K562 (cell line): ENCODE measurements around the gene SMG6.

ENCODE experiments used
- ARHGAP35 ChIP-seq: fragments of 450-650 bp; IDR thresholded peaks from 2 replicates; pipeline ENCODE4 v1.6.1; 2018; ENCODE audit not compliant: partially characterized antibody
- CGGBP1 ChIP-seq: fragments of 250-450 bp; sonication (Bioruptor Pico); IDR thresholded peaks from 2 replicates; pipeline ENCODE4 v1.9.0; 2021; ENCODE audit warnings: mild to moderate bottlenecking
- CTCF ChIP-seq, 3 experiments: IDR thresholded peaks in 2 of 3; conservative IDR thresholded peaks in 1 of 3; 2 replicates each; pipeline ENCODE4 v1.5.1; 2011 to 2012; ENCODE audit warnings: low read length in 3 of 3, mild to moderate bottlenecking in 3 of 3, control low read depth in 2 of 3, improper control_type of control experiment in 1 of 3, inconsistent platforms in 1 of 3, low read depth in 1 of 3, mixed read lengths in 1 of 3, moderate library complexity in 1 of 3; ENCODE audit not compliant: insufficient read depth in 2 of 3
- EWSR1 ChIP-seq: fragments of 450-650 bp; IDR thresholded peaks from 2 replicates; pipeline ENCODE4 v1.6.1; 2018; ENCODE audit warnings: borderline replicate concordance, mild to moderate bottlenecking, low read depth, moderate library complexity; ENCODE audit not compliant: partially characterized antibody
- ID3 ChIP-seq, 2 experiments: fragments of 250-450 bp in 1 of 2; fragments of 450-650 bp in 1 of 2; sonication (Bioruptor Pico) in 1 of 2; IDR thresholded peaks; 2 replicates each; pipeline versions ENCODE4 v1.6.1 to v1.8.0; 2016 to 2021; ENCODE audit warnings: mild to moderate bottlenecking in 2 of 2, moderate library complexity in 2 of 2, missing compliant biosample characterization in 1 of 2, missing genetic modification characterization in 1 of 2
- MXI1 ChIP-seq: IDR thresholded peaks from 2 replicates; pipeline ENCODE4 v1.6.1; 2011; ENCODE audit warnings: low read depth, mild to moderate bottlenecking, improper control_type of control experiment, low read length
- NUFIP1 ChIP-seq: fragments of 450-650 bp; IDR thresholded peaks from 2 replicates; pipeline ENCODE4 v1.6.1; 2018; ENCODE audit not compliant: partially characterized antibody
- RBM22 ChIP-seq: fragments of 200-400 bp; formaldehyde crosslinking; IDR thresholded peaks from 2 replicates; pipeline ENCODE4 v1.6.1; 2018; ENCODE audit warnings: low read length, low read depth; ENCODE audit not compliant: poor library complexity, severe bottlenecking
- RUNX1 ChIP-seq: sonication (generic); IDR thresholded peaks from 2 replicates; pipeline ENCODE4 v1.6.1; 2016; ENCODE audit warnings: antibody characterized with exemption, low read depth
- ZNF224 ChIP-seq: sonication (generic); formaldehyde crosslinking; IDR thresholded peaks from 2 replicates; pipeline ENCODE4 v1.8.0; 2022; ENCODE audit warnings: mild to moderate bottlenecking, missing genetic modification reagents
- ZNF263 ChIP-seq: sonication (generic); formaldehyde crosslinking; IDR thresholded peaks from 2 replicates; pipeline ENCODE4 v1.8.0; 2022; ENCODE audit warnings: mild to moderate bottlenecking, missing genetic modification reagents, borderline replicate concordance
- ZNF384 ChIP-seq: IDR thresholded peaks from 2 replicates; pipeline ENCODE4 v1.6.1; 2012; ENCODE audit warnings: low read depth, low read length, improper control_type of control experiment
- ZNF398 ChIP-seq: fragments of 250-450 bp; sonication (Bioruptor Pico); IDR thresholded peaks from 2 replicates; pipeline ENCODE4 v1.8.0; 2021; ENCODE audit warnings: moderate library complexity, mild to moderate bottlenecking, inconsistent platforms
- ZNF444 ChIP-seq: fragments of 250-450 bp; sonication (Bioruptor Pico); IDR thresholded peaks from 2 replicates; pipeline ENCODE4 v1.4.0; 2020; ENCODE audit warnings: mild to moderate bottlenecking, moderate library complexity

- no peak for TF ChIP-seq MXI1
- TF ChIP-seq ZNF263 (CRISPR knock-in tag), result no peak
- TF ChIP-seq ID3 (CRISPR knock-in tag; IDR thresholded peaks at IDR 0.05), result no peak
- TF ChIP-seq ID3 (tag; IDR thresholded peaks at IDR 0.05), result no peak
- TF ChIP-seq ZNF398 (CRISPR knock-in tag), result no peak
- no peak for TF ChIP-seq CTCF (IDR thresholded peaks at IDR 0.05 in 2 of 3, conservative IDR thresholded peaks at IDR 0.05 in 1 of 3; ENCODE audit: insufficient read depth in 2 of 3, low read depth in 1 of 3, low read length in 3 of 3)
- no peak for TF ChIP-seq NUFIP1
- TF ChIP-seq ZNF384, result no peak
- TF ChIP-seq ZNF224 (CRISPR knock-in tag), result no peak
- TF ChIP-seq RUNX1, result no peak
- no peak for TF ChIP-seq EWSR1
- no peak for TF ChIP-seq ARHGAP35
- no peak for TF ChIP-seq CGGBP1 (CRISPR knock-in tag)
- TF ChIP-seq ZNF444, result no peak
- TF ChIP-seq RBM22, result no peak
Measured at GRCh38 chr17:2304931-2305330, 1.3 kb upstream of the SMG6 start.
